KMS-11 (cell line): ENCODE measurements around the gene GNG7.

ENCODE experiments used
- H2AFZ ChIP-seq: fragments of 200-600 bp; sonication (generic); 2 replicates; pipeline ENCODE4 v1.6.1; 2016; ENCODE audit warnings: antibody characterized with exemption, mixed run types, low read depth
- H3K27ac ChIP-seq: fragments of 200-600 bp; sonication (generic); 2 replicates; pipeline ENCODE4 v1.6.1; 2016; ENCODE audit warnings: mild to moderate bottlenecking, mixed run types
- H3K27me3 ChIP-seq: fragments of 200-600 bp; sonication (generic); 2 replicates; pipeline ENCODE4 v1.6.1; 2017; ENCODE audit warnings: mild to moderate bottlenecking, low read depth, mixed run types, moderate library complexity; ENCODE audit not compliant: insufficient read depth
- H3K36me3 ChIP-seq: fragments of 200-600 bp; sonication (generic); 2 replicates; pipeline ENCODE4 v1.6.1; 2017; ENCODE audit warnings: mild to moderate bottlenecking, mixed run types; ENCODE audit not compliant: insufficient read depth
- H3K4me1 ChIP-seq: fragments of 200-600 bp; sonication (generic); 2 replicates; pipeline ENCODE4 v1.6.1; 2016; ENCODE audit warnings: mild to moderate bottlenecking, low read depth, mixed run types; ENCODE audit not compliant: poor library complexity, severe bottlenecking
- H3K4me2 ChIP-seq: fragments of 200-600 bp; sonication (generic); 2 replicates; pipeline ENCODE4 v1.7.0; 2016; ENCODE audit warnings: mild to moderate bottlenecking, mixed run types
- H3K4me3 ChIP-seq: fragments of 200-600 bp; sonication (generic); IDR thresholded peaks from 2 replicates; pipeline ENCODE4 v1.6.1; 2017; ENCODE audit warnings: low read depth, low read length, mixed read lengths; ENCODE audit not compliant: insufficient read depth
- H3K79me2 ChIP-seq: fragments of 200-600 bp; sonication (generic); 2 replicates; pipeline ENCODE4 v1.6.1; 2016; ENCODE audit warnings: low read depth, mixed run types; ENCODE audit not compliant: insufficient read depth
- H3K9ac ChIP-seq: fragments of 200-600 bp; sonication (generic); 2 replicates; pipeline ENCODE4 v1.6.1; 2016; ENCODE audit warnings: mild to moderate bottlenecking, mixed run types
- H4K20me1 ChIP-seq: fragments of 200-600 bp; sonication (generic); 2 replicates; pipeline ENCODE4 v1.6.1; 2016; ENCODE audit warnings: mild to moderate bottlenecking, mixed run types; ENCODE audit not compliant: insufficient read depth
- CTCF ChIP-seq: fragments of 200-600 bp; sonication (generic); conservative IDR thresholded peaks from 2 replicates; pipeline ENCODE4 v1.6.1; 2017; ENCODE audit warnings: low read depth, mild to moderate bottlenecking, antibody characterized with exemption, low read length, moderate library complexity, mixed read lengths

Gene GNG7

GRCh38 chr19:2736550-2737190, 34.2 kb upstream of the GNG7 start:
- H3K79me2 ChIP-seq, result no peaks in the 10 kb centered on the region

GRCh38 chr19:2735374-2735773, 32.9 kb upstream of the GNG7 start:
- no peak for TF ChIP-seq CTCF
- no peaks in the 10 kb centered on the region for H3K27me3 ChIP-seq
- H3K36me3 ChIP-seq, result no peaks in the 10 kb centered on the region; the same call in 1 of the 2 replicates
- H3K4me3 ChIP-seq, result no peak overlapping the region
- no peaks in the 10 kb centered on the region for H4K20me1 ChIP-seq
- no peak overlapping the region for H3K4me2 ChIP-seq
- H3K9ac ChIP-seq, result no peak overlapping the region
- no peak overlapping the region for H2AFZ ChIP-seq
- no peak overlapping the region for H3K27ac ChIP-seq
- no peaks in the 10 kb centered on the region for H3K79me2 ChIP-seq
- H3K4me1 ChIP-seq, result no peaks in the 10 kb centered on the region

More at GRCh38 chr19:2736550-2737190, 34.2 kb upstream of the GNG7 start:
- H3K36me3 ChIP-seq, result no peaks in the 10 kb centered on the region; the same call in 1 of the 2 replicates
- H3K4me3 ChIP-seq, result no peak overlapping the region
- no peak overlapping the region for H3K9ac ChIP-seq
- no peak overlapping the region for H2AFZ ChIP-seq
- no peak for TF ChIP-seq CTCF
- no peaks in the 10 kb centered on the region for H4K20me1 ChIP-seq
- H3K27me3 ChIP-seq, result no peaks in the 10 kb centered on the region; the same call in 1 of the 2 replicates
- H3K4me2 ChIP-seq, result no peak overlapping the region
- H3K4me1 ChIP-seq, result no peaks in the 10 kb centered on the region
- H3K27ac ChIP-seq, result no peak overlapping the region

- H2AFZ ChIP-seq, result no peak overlapping the region
- H3K4me1 ChIP-seq, result no peaks in the 10 kb centered on the region
- H3K27ac ChIP-seq, result no peak overlapping the region
- H3K4me2 ChIP-seq, result no peak overlapping the region
- H3K79me2 ChIP-seq, result no peaks in the 10 kb centered on the region
- no peak for TF ChIP-seq CTCF
- H3K4me3 ChIP-seq, result no peak overlapping the region
- H3K27me3 ChIP-seq, result no peaks in the 10 kb centered on the region
- H3K36me3 ChIP-seq, result no peaks in the 10 kb centered on the region; the same call in 1 of the 2 replicates
- H4K20me1 ChIP-seq, result no peaks in the 10 kb centered on the region
- no peak overlapping the region for H3K9ac ChIP-seq
These were observed 32.2 kb upstream of the GNG7 start for GRCh38 chr19:2734589-2735288.

- H3K4me1 ChIP-seq, result no peaks in the 10 kb centered on the region
- H3K9ac ChIP-seq, result no peak overlapping the region
- no peak overlapping the region for H2AFZ ChIP-seq
- H3K36me3 ChIP-seq, result no peaks in the 10 kb centered on the region; the same call in 1 of the 2 replicates
- H3K27ac ChIP-seq, result no peak overlapping the region
- no peaks in the 10 kb centered on the region for H4K20me1 ChIP-seq
- H3K27me3 ChIP-seq, result no peaks in the 10 kb centered on the region
- no peaks in the 10 kb centered on the region for H3K79me2 ChIP-seq
- no peak for TF ChIP-seq CTCF
- no peak overlapping the region for H3K4me2 ChIP-seq
- no peak overlapping the region for H3K4me3 ChIP-seq
These were observed 31.6 kb upstream of the GNG7 start for GRCh38 chr19:2733930-2734588.
